ENCODE results near the gene OR14A2. TPM values are rescaled to one million over a fixed set of nuclear protein-coding genes. Genes with fewer than 3 reads are reported as not detected.
"Not testable (repeated sequence)": the region's sequence is repeated elsewhere in the genome, so short reads cannot be mapped to it uniquely, and the experiment has no call there.

OR14A2 gene
- total RNA-seq, 1 experiment from 2014 or later, result not detected

DNA sequence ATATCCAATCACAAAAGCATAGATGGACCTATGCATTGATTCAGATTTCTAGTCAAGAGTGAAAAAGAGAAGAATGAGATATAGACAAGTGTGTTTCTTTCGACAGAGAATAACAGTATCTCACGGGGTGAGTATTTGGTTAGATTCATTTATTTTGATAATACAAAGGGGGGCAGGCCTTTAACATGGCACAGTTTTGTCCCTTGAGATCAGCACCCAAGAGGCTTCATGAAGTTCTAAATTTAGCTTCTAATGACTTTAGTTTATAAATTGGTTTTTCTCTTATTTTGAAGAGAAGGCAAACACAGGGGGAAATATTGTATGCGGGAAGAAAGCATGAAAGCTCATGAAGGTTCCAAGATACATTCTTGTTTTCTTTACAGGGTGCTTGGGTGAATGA is 12.5 kb upstream of the OR14A2 start, which contains the start of gene OR1C1:
Gene OR1C1 (minus strand): TSS at position 101 of the 400 bp plus-strand sequence. CDS start 2,150 bp downstream, outside the sequence.
- H3K9me3 ChIP-seq, result no peaks in the 10 kb centered on the region
- DNase-seq, result no peak
- intact Hi-C loops (cut with micrococcal nuclease; ENCODE audit: unreplicated experiment), result no loop called here
- TF ChIP-seq, protein P1, sequence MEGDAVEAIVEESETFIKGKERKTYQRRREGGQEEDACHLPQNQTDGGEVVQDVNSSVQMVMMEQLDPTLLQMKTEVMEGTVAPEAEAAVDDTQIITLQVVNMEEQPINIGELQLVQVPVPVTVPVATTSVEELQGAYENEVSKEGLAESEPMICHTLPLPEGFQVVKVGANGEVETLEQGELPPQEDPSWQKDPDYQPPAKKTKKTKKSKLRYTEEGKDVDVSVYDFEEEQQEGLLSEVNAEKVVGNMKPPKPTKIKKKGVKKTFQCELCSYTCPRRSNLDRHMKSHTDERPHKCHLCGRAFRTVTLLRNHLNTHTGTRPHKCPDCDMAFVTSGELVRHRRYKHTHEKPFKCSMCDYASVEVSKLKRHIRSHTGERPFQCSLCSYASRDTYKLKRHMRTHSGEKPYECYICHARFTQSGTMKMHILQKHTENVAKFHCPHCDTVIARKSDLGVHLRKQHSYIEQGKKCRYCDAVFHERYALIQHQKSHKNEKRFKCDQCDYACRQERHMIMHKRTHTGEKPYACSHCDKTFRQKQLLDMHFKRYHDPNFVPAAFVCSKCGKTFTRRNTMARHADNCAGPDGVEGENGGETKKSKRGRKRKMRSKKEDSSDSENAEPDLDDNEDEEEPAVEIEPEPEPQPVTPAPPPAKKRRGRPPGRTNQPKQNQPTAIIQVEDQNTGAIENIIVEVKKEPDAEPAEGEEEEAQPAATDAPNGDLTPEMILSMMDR (IDR thresholded peaks at IDR 0.05; ENCODE audit: insufficient read depth in 1 of 2, low read depth in 1 of 2, low read length in 1 of 2, severe bottlenecking in 1 of 2, unreplicated experiment in 1 of 2), result no peak
- Mint-ChIP-seq H3K27ac (ENCODE audit: unreplicated experiment) (no peak within 1 kb of the TSS), H3K9me3 (ENCODE audit: unreplicated experiment) (peaks cover 12% of the 10 kb centered on the region), H3K36me3 (ENCODE audit: insufficient read depth, unreplicated experiment) (no peaks in the 10 kb centered on the region), H3K27me3 (ENCODE audit: insufficient read depth, unreplicated experiment) (no peaks in the 10 kb centered on the region), H3K4me3 (ENCODE audit: unreplicated experiment) (no peak within 1 kb of the TSS), H3K4me1 (ENCODE audit: low read depth, unreplicated experiment) (no peaks in the 10 kb centered on the region)
- no peaks in the 10 kb centered on the region for H3K36me3 ChIP-seq (ENCODE audit: control insufficient read depth, insufficient read depth, low read length)
- POLR2A ChIA-PET, result no interaction called here
- H3K4me3 ChIP-seq (ENCODE audit: low read depth, low read length), result no peak within 1 kb of the TSS
- CTCF ChIA-PET, result no interaction called here
- no peaks in the 10 kb centered on the region for H3K27me3 ChIP-seq (replicated peaks; ENCODE audit: control insufficient read depth, insufficient read depth, low read length)
- BruUV-seq (replicated peaks), result no TSS peak
- no peaks in the 10 kb centered on the region for H3K4me1 ChIP-seq

DNA sequence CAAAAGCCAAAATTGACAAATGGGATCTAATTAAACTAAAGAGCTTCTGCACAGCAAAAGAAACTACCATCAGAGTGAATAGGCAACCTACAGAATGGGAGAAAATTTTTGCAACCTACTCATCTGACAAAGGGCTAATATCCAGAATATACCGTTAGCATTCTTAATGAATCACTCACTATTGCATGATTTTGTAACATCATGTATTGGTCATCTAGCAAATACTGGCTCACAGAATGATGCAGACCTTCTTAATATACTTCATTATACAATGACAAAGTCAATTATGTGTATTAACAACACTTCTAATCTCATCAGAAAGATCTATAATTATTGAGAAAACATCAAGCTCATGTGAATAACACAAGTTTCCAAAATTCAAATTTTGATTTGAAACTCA is 6.4 kb upstream of the OR14A2 start:
- H3K4me1 ChIP-seq; H3K36me3 Mint-ChIP-seq (ENCODE audit: insufficient read depth, unreplicated experiment); H3K4me3 ChIP-seq (ENCODE audit: low read depth, low read length); H3K27me3 Mint-ChIP-seq (ENCODE audit: insufficient read depth, unreplicated experiment); H3K4me1 Mint-ChIP-seq (ENCODE audit: low read depth, unreplicated experiment); CTCF ChIA-PET; H3K27ac Mint-ChIP-seq (ENCODE audit: unreplicated experiment); H3K36me3 ChIP-seq (ENCODE audit: control insufficient read depth, insufficient read depth, low read length); H3K9me3 ChIP-seq; intact Hi-C loops (cut with micrococcal nuclease; ENCODE audit: unreplicated experiment); POLR2A ChIA-PET; DNase-seq; BruUV-seq (replicated peaks); H3K27me3 ChIP-seq (replicated peaks; ENCODE audit: control insufficient read depth, insufficient read depth, low read length); H3K4me3 Mint-ChIP-seq (ENCODE audit: unreplicated experiment): not testable (repeated sequence)
- H3K9me3 Mint-ChIP-seq (ENCODE audit: unreplicated experiment), result peaks cover 23% of the 10 kb centered on the region

DNA sequence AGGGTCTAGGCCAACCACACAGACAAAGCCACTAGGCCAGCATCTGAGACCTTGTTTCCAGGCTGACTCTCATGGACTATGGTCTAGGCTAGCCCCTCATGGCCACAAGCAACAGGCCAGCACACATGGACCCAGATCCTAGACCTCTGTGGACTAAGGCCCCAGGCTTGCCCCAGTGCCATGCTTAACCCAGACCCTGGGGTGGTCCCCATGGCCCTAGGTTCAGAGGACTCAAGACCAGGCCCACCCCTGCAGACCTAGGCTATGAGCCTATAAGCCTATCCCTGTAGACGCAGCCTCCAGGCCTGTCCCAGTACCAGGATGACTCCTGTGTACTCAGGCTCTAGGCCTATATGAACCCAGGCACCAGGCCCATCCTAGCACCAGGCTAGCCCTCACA is 1.9 kb upstream of the OR14A2 start:
- H3K9me3 Mint-ChIP-seq (ENCODE audit: unreplicated experiment), result peaks cover 11% of the 10 kb centered on the region
- ChIA-PET CTCF (no interaction called here), POLR2A (no interaction called here)
- H3K27me3 ChIP-seq (replicated peaks; ENCODE audit: control insufficient read depth, insufficient read depth, low read length), result no peaks in the 10 kb centered on the region
- BruUV-seq (replicated peaks), result no TSS peak
- no peaks in the 10 kb centered on the region for H3K4me1 ChIP-seq
- intact Hi-C loops (cut with micrococcal nuclease; ENCODE audit: unreplicated experiment), result no loop called here
- TF ChIP-seq, protein P1 (IDR thresholded peaks at IDR 0.05; ENCODE audit: insufficient read depth in 1 of 2, low read depth in 1 of 2, low read length in 1 of 2, severe bottlenecking in 1 of 2, unreplicated experiment in 1 of 2), result no peak
- H3K4me3 ChIP-seq (ENCODE audit: low read depth, low read length), result no peak overlapping the region
- no peaks in the 10 kb centered on the region for H3K9me3 ChIP-seq
- H3K36me3 Mint-ChIP-seq (ENCODE audit: insufficient read depth, unreplicated experiment), result no peaks in the 10 kb centered on the region
- no peaks in the 10 kb centered on the region for H3K36me3 ChIP-seq (ENCODE audit: control insufficient read depth, insufficient read depth, low read length)
- H3K4me1 Mint-ChIP-seq (ENCODE audit: low read depth, unreplicated experiment), result no peaks in the 10 kb centered on the region
- H3K4me3 Mint-ChIP-seq (ENCODE audit: unreplicated experiment), result no peak overlapping the region
- H3K27me3 Mint-ChIP-seq (ENCODE audit: insufficient read depth, unreplicated experiment), result no peaks in the 10 kb centered on the region
- H3K27ac Mint-ChIP-seq (ENCODE audit: unreplicated experiment), result no peak overlapping the region
- no peak for DNase-seq

DNA sequence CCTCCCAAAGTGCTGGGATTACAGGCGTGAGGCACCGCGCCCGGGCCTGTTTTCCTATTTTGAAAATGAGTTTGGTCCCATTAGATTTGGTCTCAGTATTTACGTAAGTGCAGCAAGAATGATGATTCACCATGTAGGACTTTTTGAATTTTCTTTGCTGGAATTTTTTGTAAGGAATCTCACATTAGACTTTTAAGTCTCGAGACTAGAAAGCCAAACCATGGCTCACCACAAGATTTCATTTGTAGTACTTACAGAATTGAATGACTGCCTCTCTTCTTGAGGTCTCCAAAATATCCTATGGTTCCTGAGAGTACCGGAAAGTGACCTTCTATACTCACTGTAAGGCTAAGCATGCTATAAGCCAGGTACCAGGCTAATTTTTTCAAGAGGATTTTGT is 325 bp downstream of the OR14A2 start:
- Mint-ChIP-seq H3K9me3 (ENCODE audit: unreplicated experiment) (peaks cover 11% of the 10 kb centered on the region), H3K4me3 (ENCODE audit: unreplicated experiment) (no peak overlapping the region), H3K27me3 (ENCODE audit: insufficient read depth, unreplicated experiment) (no peaks in the 10 kb centered on the region), H3K36me3 (ENCODE audit: insufficient read depth, unreplicated experiment) (no peaks in the 10 kb centered on the region), H3K4me1 (ENCODE audit: low read depth, unreplicated experiment) (no peaks in the 10 kb centered on the region), H3K27ac (ENCODE audit: unreplicated experiment) (no peak overlapping the region)
- POLR2A ChIA-PET, result no interaction called here
- Histone ChIP-seq H3K9me3 (no peaks in the 10 kb centered on the region), H3K36me3 (ENCODE audit: control insufficient read depth, insufficient read depth, low read length) (no peaks in the 10 kb centered on the region), H3K4me1 (no peaks in the 10 kb centered on the region), H3K27me3 (replicated peaks; ENCODE audit: control insufficient read depth, insufficient read depth, low read length) (no peaks in the 10 kb centered on the region), H3K4me3 (ENCODE audit: low read depth, low read length) (no peak overlapping the region)
- TF ChIP-seq, protein P1 (IDR thresholded peaks at IDR 0.05; ENCODE audit: insufficient read depth in 1 of 2, low read depth in 1 of 2, low read length in 1 of 2, severe bottlenecking in 1 of 2, unreplicated experiment in 1 of 2), result no peak
- DNase-seq, result no peak
- no TSS peak for BruUV-seq (replicated peaks)
- CTCF ChIA-PET, result no interaction called here
- intact Hi-C loops (cut with micrococcal nuclease; ENCODE audit: unreplicated experiment), result no loop called here

Measured in Caco-2 (cell line).